Loucy (cell line): ENCODE data around the gene SHROOM3.

Experiments
- H2AFZ ChIP-seq: fragments of 200-600 bp; sonication (generic); 2 replicates; pipeline ENCODE4 v1.6.0; 2016; ENCODE audit warnings: antibody characterized with exemption, mild to moderate bottlenecking, low read length, moderate library complexity
- H3F3A ChIP-seq: fragments of 200-600 bp; 2 replicates; pipeline ENCODE4 v1.6.0; 2016; ENCODE audit warnings: antibody characterized with exemption, low read depth, mild to moderate bottlenecking
- H3K27me3 ChIP-seq: fragments of 200-600 bp; sonication (generic); 2 replicates; pipeline ENCODE4 v1.6.1; 2014; ENCODE audit warnings: low read length, mild to moderate bottlenecking; ENCODE audit not compliant: insufficient read depth, poor library complexity, severe bottlenecking
- H3K36me3 ChIP-seq: fragments of 200-600 bp; sonication (generic); 2 replicates; pipeline ENCODE4 v1.6.1; 2016; ENCODE audit warnings: low read length; ENCODE audit not compliant: insufficient read depth
- H3K4me1 ChIP-seq: fragments of 200-600 bp; sonication (generic); 2 replicates; pipeline ENCODE4 v1.5.1; 2014; ENCODE audit warnings: low read length, mild to moderate bottlenecking; ENCODE audit not compliant: insufficient read depth, poor library complexity, severe bottlenecking
- H3K4me2 ChIP-seq: fragments of 200-600 bp; sonication (generic); 2 replicates; pipeline ENCODE4 v1.6.0; 2014; ENCODE audit warnings: antibody characterized with exemption, low read length, low read depth, mild to moderate bottlenecking; ENCODE audit not compliant: poor library complexity, severe bottlenecking
- H3K4me3 ChIP-seq: fragments of 200-600 bp; sonication (generic); 2 replicates; pipeline ENCODE4 v1.5.1; 2014; ENCODE audit warnings: low read length, mild to moderate bottlenecking, mixed read lengths; ENCODE audit not compliant: poor library complexity, severe bottlenecking
- H3K79me2 ChIP-seq: fragments of 200-600 bp; sonication (generic); 2 replicates; pipeline ENCODE4 v1.6.1; 2014; ENCODE audit warnings: low read length; ENCODE audit not compliant: insufficient read depth
- H3K9ac ChIP-seq: fragments of 200-600 bp; sonication (generic); 2 replicates; pipeline ENCODE4 v1.6.0; 2014; ENCODE audit warnings: mild to moderate bottlenecking, low read depth, low read length, moderate library complexity; ENCODE audit not compliant: poor library complexity, severe bottlenecking
- H3K9me2 ChIP-seq: fragments of 200-600 bp; sonication (generic); replicated peaks from 2 replicates; pipeline ENCODE4 v1.6.1; 2016; ENCODE audit warnings: low read depth, low read length, mixed read lengths
- H3K9me3 ChIP-seq: fragments of 200-600 bp; sonication (generic); 2 replicates; pipeline ENCODE4 v1.6.1; 2014; ENCODE audit warnings: mild to moderate bottlenecking, antibody characterized with exemption, low read length, low read depth; ENCODE audit not compliant: insufficient read depth
- H4K20me1 ChIP-seq: fragments of 200-600 bp; sonication (generic); 2 replicates; pipeline ENCODE4 v1.6.0; 2014; ENCODE audit warnings: antibody characterized with exemption, low read length, mild to moderate bottlenecking; ENCODE audit not compliant: insufficient read depth, poor library complexity, severe bottlenecking
- EZH2phosphoT487 ChIP-seq: fragments of 200-600 bp; IDR thresholded peaks from 2 replicates; pipeline ENCODE4 v1.6.1; 2018; ENCODE audit warnings: antibody characterized with exemption, mild to moderate bottlenecking, moderate library complexity, borderline replicate concordance
- TF ChIP-seq, protein P1 (sequence below): fragments of 200-600 bp; sonication (generic); conservative IDR thresholded peaks from 2 replicates; pipeline ENCODE4 v1.5.1; 2014; ENCODE audit warnings: mild to moderate bottlenecking, antibody characterized with exemption, low read length

Gene SHROOM3

DNA sequence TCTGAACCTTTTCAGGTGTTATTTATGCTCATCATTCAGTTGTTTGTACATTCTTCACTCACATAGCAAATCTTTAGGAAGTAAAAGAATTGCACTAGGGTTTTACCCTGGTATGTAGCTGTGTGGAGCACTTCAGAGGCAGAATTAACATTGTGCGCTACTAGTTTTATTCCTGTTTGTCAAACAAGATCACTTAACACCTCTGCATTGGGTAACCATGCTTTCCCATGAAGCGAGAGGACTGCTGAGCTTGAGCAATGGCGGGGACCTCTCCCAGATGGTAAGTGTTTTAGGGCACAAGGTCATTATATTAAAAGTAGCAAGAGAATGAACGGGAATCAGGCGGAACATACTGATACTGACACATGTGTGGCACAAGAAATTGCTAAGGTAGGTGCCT lies 59.2 kb downstream of the SHROOM3 start:
- no peaks in the 10 kb centered on the region for H4K20me1 ChIP-seq
- no peaks in the 10 kb centered on the region for H3K36me3 ChIP-seq
- TF ChIP-seq, protein P1, sequence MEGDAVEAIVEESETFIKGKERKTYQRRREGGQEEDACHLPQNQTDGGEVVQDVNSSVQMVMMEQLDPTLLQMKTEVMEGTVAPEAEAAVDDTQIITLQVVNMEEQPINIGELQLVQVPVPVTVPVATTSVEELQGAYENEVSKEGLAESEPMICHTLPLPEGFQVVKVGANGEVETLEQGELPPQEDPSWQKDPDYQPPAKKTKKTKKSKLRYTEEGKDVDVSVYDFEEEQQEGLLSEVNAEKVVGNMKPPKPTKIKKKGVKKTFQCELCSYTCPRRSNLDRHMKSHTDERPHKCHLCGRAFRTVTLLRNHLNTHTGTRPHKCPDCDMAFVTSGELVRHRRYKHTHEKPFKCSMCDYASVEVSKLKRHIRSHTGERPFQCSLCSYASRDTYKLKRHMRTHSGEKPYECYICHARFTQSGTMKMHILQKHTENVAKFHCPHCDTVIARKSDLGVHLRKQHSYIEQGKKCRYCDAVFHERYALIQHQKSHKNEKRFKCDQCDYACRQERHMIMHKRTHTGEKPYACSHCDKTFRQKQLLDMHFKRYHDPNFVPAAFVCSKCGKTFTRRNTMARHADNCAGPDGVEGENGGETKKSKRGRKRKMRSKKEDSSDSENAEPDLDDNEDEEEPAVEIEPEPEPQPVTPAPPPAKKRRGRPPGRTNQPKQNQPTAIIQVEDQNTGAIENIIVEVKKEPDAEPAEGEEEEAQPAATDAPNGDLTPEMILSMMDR = no peak
- TF ChIP-seq EZH2phosphoT487 = no peak
- H3K4me3 ChIP-seq = no peak overlapping the region
- no peak overlapping the region for H3K9ac ChIP-seq
- H3K4me1 ChIP-seq = peaks cover 13% of the 10 kb centered on the region
- no peak overlapping the region for H2AFZ ChIP-seq
- no peaks in the 10 kb centered on the region for H3K79me2 ChIP-seq
- H3K27me3 ChIP-seq = no peaks in the 10 kb centered on the region
- no peaks in the 10 kb centered on the region for H3K9me3 ChIP-seq
- no peaks in the 10 kb centered on the region for H3K9me2 ChIP-seq
- no peak overlapping the region for H3K4me2 ChIP-seq
- peaks cover 8% of the 10 kb centered on the region; the same call in 1 of the 2 replicates for H3F3A ChIP-seq

DNA sequence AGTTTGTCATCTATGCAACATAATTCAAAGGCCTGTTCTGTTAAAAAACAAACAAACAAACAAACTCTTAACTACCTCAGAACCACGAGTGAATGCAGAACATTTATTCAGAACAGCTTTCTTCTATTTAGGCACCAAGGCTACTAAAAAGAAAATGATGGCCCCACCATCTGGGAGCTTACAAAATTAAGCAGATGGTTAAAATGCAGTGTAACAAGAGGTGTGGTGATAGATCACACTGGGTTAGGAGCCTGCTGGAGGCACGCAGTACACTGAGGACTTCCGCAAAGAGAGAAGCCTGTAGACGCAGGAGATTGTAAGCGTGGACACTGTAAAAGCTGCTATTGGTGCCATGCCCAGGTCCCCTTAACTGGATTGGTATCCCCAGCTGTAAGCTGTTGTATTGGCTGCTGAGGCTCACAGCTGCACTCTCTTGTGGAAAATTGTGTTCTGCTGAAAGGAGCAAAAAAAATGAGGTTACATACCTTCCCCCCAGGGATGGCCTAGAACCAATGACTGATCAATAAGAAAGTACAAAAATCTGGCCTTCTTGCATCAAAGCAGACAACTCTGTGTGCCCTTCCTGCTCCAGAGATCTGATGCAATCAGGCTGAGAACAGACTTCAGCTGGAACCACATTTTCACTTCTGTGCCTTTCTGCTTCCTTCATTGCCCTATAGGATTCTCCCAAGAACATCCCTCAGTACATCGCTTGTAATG lies 60.0 kb downstream of the SHROOM3 start:
- no peak overlapping the region for H3K9ac ChIP-seq
- no peaks in the 10 kb centered on the region for H3K36me3 ChIP-seq
- no peaks in the 10 kb centered on the region for H3K9me2 ChIP-seq
- H3K4me1 ChIP-seq = peaks cover 5% of the 10 kb centered on the region
- H3K4me3 ChIP-seq = no peak overlapping the region
- H3F3A ChIP-seq = peaks cover 2% of the 10 kb centered on the region; the same call in 1 of the 2 replicates
- TF ChIP-seq, protein P1 = no peak
- no peak for TF ChIP-seq EZH2phosphoT487
- no peaks in the 10 kb centered on the region for H3K27me3 ChIP-seq
- no peaks in the 10 kb centered on the region for H3K9me3 ChIP-seq
- no peaks in the 10 kb centered on the region for H3K79me2 ChIP-seq
- no peaks in the 10 kb centered on the region for H4K20me1 ChIP-seq
- no peak overlapping the region for H2AFZ ChIP-seq
- H3K4me2 ChIP-seq = no peak overlapping the region

DNA sequence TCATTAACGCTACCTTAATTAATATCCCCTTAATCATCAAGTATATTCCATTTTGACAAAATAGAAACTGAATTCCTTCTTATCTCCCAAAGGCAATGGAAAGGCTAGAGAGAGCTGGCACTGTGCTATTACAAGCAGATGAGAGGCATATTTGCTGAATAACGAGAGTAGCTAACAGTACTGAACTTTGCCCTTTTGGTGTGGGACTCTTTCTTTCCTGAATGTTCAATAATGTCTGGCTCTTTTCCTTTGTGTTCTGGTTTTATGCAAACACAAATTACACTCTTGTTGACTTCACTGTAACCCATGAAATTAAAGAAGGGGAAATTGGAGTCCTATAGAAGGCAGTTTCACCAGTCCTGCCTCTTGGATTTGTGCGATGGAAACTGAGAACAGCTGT lies 63.5 kb downstream of the SHROOM3 start:
- no peaks in the 10 kb centered on the region for H4K20me1 ChIP-seq
- no peaks in the 10 kb centered on the region for H3F3A ChIP-seq
- H3K9me3 ChIP-seq = no peaks in the 10 kb centered on the region
- H3K79me2 ChIP-seq = no peaks in the 10 kb centered on the region
- H3K4me2 ChIP-seq = no peak overlapping the region
- TF ChIP-seq, protein P1 = no peak
- TF ChIP-seq EZH2phosphoT487 = no peak
- no peaks in the 10 kb centered on the region for H3K27me3 ChIP-seq
- H3K9ac ChIP-seq = no peak overlapping the region
- no peaks in the 10 kb centered on the region for H3K9me2 ChIP-seq
- H3K4me1 ChIP-seq = no peaks in the 10 kb centered on the region
- H3K36me3 ChIP-seq = no peaks in the 10 kb centered on the region
- peak overlapping the region; percentile 57; the same call in 1 of the 2 replicates for H2AFZ ChIP-seq
- no peak overlapping the region for H3K4me3 ChIP-seq
